GM12878 (cell line): ENCODE data around the gene DNTTIP2. TPM values are rescaled to one million over a fixed set of nuclear protein-coding genes. Genes with fewer than 3 reads are reported as not detected.
A peak's percentile ranks its signal among the peaks of the same experiment; 100 is the strongest.
"Not testable (repeated sequence)": the region's sequence is repeated elsewhere in the genome, so short reads cannot be mapped to it uniquely, and the experiment has no call there.

Experiments
- ATAC-seq: fragments of 200-7000 bp; cut with Tn5 transposase; 3 replicates; pipeline ENCODE4 v1.9.1; 2020; ENCODE audit warnings: mild to moderate bottlenecking, moderate library complexity
- BruUV-seq: library from RNA; stranded (reverse); fragments of 400-500 nt; replicated peaks from 2 replicates; lab custom pipeline; 2021; lab: Mats Ljungman, UMichigan
- CTCF ChIA-PET: fragments of 300-600 bp; sonication (Branson Sonifier 250); formaldehyde crosslinking; extraction: SDS; loops from one replicate; lab custom pipeline; 2021; ENCODE audit warnings: inconsistent platforms; lab: Yijun Ruan, JAX
- POLR2A ChIA-PET: fragments of 350-600 bp; formaldehyde crosslinking; extraction: SDS; loops from one replicate; lab custom pipeline; 2021; ENCODE audit warnings: inconsistent platforms; lab: Charles Lee
- RAD21 ChIA-PET: fragments of 300-600 bp; sonication (Branson Sonifier 250); formaldehyde crosslinking; loops from one replicate; lab custom pipeline; 2023; ENCODE audit warnings: antibody characterized with exemption; ENCODE audit not compliant: unreplicated experiment; lab: Charles Lee
- SMC1A ChIA-PET: fragments of 300-600 bp; sonication (Branson Sonifier 250); formaldehyde crosslinking; loops from one replicate; lab custom pipeline; 2023; ENCODE audit not compliant: unreplicated experiment, uncharacterized antibody; lab: Charles Lee
- DNase-seq: peaks from one replicate; pipeline ENCODE4 v3.0.0-alpha.2; 2011; ENCODE audit warnings: low read depth, low spot score
- FAIRE-seq: peaks from 3 replicates; lab custom pipeline; 2011; peaks lifted over from hg19 to GRCh38; lab: Jason Lieb, UNC
- H2AFZ ChIP-seq: 2 replicates; pipeline ENCODE4 v1.6.0; 2011; ENCODE audit warnings: low read depth, low read length, control low read depth; ENCODE audit not compliant: control insufficient read depth
- H3K27ac ChIP-seq: 2 replicates; pipeline ENCODE4 v1.5.1; 2011; ENCODE audit warnings: control low read depth; ENCODE audit not compliant: control insufficient read depth, insufficient read depth
- H3K27me3 ChIP-seq, 2 experiments: replicated peaks in 1 of 2; 2 replicates each; pipeline versions ENCODE4 v1.6.0 to v1.6.1; 2011; ENCODE audit warnings: low read length in 1 of 2; ENCODE audit not compliant: control insufficient read depth in 2 of 2, insufficient read depth in 2 of 2
- H3K36me3 ChIP-seq, 2 experiments: 2 replicates each; pipeline ENCODE4 v1.5.1; 2011; ENCODE audit warnings: low read length in 1 of 2; ENCODE audit not compliant: control insufficient read depth in 2 of 2, insufficient read depth in 2 of 2
- H3K4me1 ChIP-seq: 2 replicates; pipeline ENCODE4 v1.6.1; 2011; ENCODE audit warnings: mild to moderate bottlenecking, low read length, moderate library complexity, mixed read lengths; ENCODE audit not compliant: control insufficient read depth, insufficient read depth
- H3K4me2 ChIP-seq: 2 replicates; pipeline ENCODE4 v1.6.0; 2011; ENCODE audit warnings: control low read depth; ENCODE audit not compliant: control insufficient read depth, insufficient read depth
- H3K4me3 ChIP-seq: fragments of 200-600 bp; sonication (generic); 2 replicates; pipeline ENCODE4 v1.5.1; 2016
- H3K79me2 ChIP-seq: 2 replicates; pipeline ENCODE4 v1.6.0; 2011; ENCODE audit warnings: low read length; ENCODE audit not compliant: control insufficient read depth, insufficient read depth
- H3K9ac ChIP-seq: 2 replicates; pipeline ENCODE4 v1.8.0; 2011; ENCODE audit warnings: low read length, control low read depth, mixed read lengths; ENCODE audit not compliant: control insufficient read depth, insufficient read depth
- H3K9me3 ChIP-seq: replicated peaks from 3 replicates; pipeline ENCODE4 v1.5.1; 2011; ENCODE audit warnings: mild to moderate bottlenecking, low read length; ENCODE audit not compliant: control insufficient read depth, insufficient read depth
- H4K20me1 ChIP-seq: 2 replicates; pipeline ENCODE4 v1.6.0; 2011; ENCODE audit not compliant: control insufficient read depth, insufficient read depth
- JUNB ChIP-seq: IDR thresholded peaks from 2 replicates; pipeline ENCODE4 v1.6.1; 2016; ENCODE audit warnings: antibody characterized with exemption, mild to moderate bottlenecking
- MEF2A ChIP-seq: IDR thresholded peaks from 2 replicates; pipeline ENCODE4 v1.6.1; 2011; ENCODE audit warnings: low read depth, mild to moderate bottlenecking, low read length, moderate library complexity; ENCODE audit not compliant: insufficient read depth
- RAD21 ChIP-seq: IDR thresholded peaks from 2 replicates; pipeline ENCODE4 v1.6.1; 2011; ENCODE audit warnings: mild to moderate bottlenecking, low read depth, low read length, moderate library complexity; ENCODE audit not compliant: insufficient read depth
- SMC3 ChIP-seq: IDR thresholded peaks from 2 replicates; pipeline ENCODE4 v1.6.1; 2011; ENCODE audit warnings: low read length, improper control_type of control experiment, borderline replicate concordance
- WGBS: methylation state at CpG from one replicate; pipeline ENCODE4 v1.1.6; 2016; ENCODE audit warnings: low lambda C conversion rate; ENCODE audit not compliant: insufficient replicate concordance, insufficient coverage; ENCODE audit errors: missing lambda C conversion rate; 5-methylcytosine and 5-hydroxymethylcytosine counted together
- in situ Hi-C: fragments of 300-500 bp; cut with MboI; formaldehyde crosslinking; loops from 9 replicates; pipeline ENCODE4 v1.14.3; 2018; ENCODE audit warnings: mixed read lengths
- intact Hi-C: fragments of 100-400 bp; cut with micrococcal nuclease; formaldehyde crosslinking; loops from one replicate; pipeline ENCODE4 v1.14.2; 2022; ENCODE audit not compliant: unreplicated experiment
- polyA plus RNA-seq, 11 experiments: library from polyadenylated mRNA; depleted of rRNA in 4 of 11; unstranded in 6 of 11; stranded (reverse) in 5 of 11; fragments of >200 nt; fragmentation: Nextera tagmentation in 4 of 11; fragmentation: Illumina TruSeq in 1 of 11; extraction: Ambion mirVana in 4 of 11; extraction: Trizol in 1 of 11; gene quantifications; 1 replicate in 1 of 11; 2 replicates in 10 of 11; pipeline versions ENCODE4 v1.2.1 to v1.2.3, GENCODE V29; 2011 to 2016; ENCODE audit warnings: inconsistent platforms in 2 of 11, missing spikeins in 2 of 11, low read depth in 1 of 11
- total RNA-seq, 4 experiments: library from RNA; depleted of rRNA in 3 of 4; stranded (reverse); fragments of >200 nt in 3 of 4; fragmentation: Illumina TruSeq in 1 of 4; extraction: Trizol in 1 of 4; gene quantifications; 2 replicates each; pipeline versions ENCODE4 v1.2.1 to v1.2.3, GENCODE V29; 2013 to 2021
- TF ChIP-seq, protein P1 (sequence below), 3 experiments: IDR thresholded peaks in 2 of 3; conservative IDR thresholded peaks in 1 of 3; 2 replicates each; pipeline ENCODE4 v1.5.1; 2011; ENCODE audit warnings: low read depth in 3 of 3, low read length in 3 of 3, mild to moderate bottlenecking in 3 of 3, control low read depth in 2 of 3, moderate library complexity in 2 of 3, inconsistent platforms in 1 of 3, mixed read lengths in 1 of 3; ENCODE audit not compliant: control insufficient read depth in 2 of 3, insufficient read depth in 1 of 3; ENCODE audit errors: extremely low read depth in 1 of 3

The DNTTIP2 gene
- total and polyA plus RNA-seq, 10 of the 15 experiments (the other 5 are each of a cell fraction or from before 2014, with no cell fraction given): 34.3 to 99.2 (median 74.9) TPM

DNA sequence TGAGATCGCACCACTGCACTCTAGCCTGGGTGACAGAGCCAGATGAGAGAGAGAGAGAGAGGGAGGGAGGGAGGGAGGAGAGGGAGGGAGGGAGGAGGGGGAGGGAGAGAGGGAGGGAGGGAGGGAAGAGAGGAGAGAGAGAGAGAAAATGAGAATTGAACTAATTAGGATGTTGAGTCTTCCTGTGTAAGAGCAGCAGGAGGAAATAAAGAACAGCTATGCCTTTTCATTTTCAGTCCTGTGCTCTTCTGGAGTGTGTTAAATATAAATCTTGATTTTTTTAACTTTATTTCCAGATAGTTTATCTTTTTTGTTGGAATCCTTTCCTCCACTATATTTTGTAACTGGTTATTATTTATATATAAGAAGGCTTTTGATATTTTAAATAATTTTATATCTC is 27.1 kb downstream of the DNTTIP2 start (continued):
- no peak for TF ChIP-seq JUNB
- TF ChIP-seq, all 136 proteins: peak for 0

DNA sequence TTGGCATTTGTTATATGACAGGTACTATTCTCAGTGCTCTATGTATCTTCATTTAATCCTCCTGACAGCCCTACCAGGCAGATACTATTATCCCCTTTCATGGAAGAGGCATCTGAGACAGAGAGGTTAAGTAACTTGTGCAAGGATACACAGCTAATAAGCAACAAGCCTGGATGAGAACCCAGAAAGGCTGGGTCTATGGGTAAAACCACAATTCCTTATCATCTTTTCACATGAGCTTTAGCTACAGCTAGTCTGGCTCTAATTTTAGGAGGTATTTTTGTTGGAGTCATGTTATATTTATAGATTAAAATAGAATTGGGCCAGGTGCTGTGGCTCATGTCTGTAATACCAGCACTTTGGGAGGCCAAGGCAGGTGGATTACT is 27.7 kb downstream of the DNTTIP2 start:
- Histone ChIP-seq H3K4me1 (no peaks in the 10 kb centered on the region), H2AFZ (no peak overlapping the region), H3K79me2 (no peaks in the 10 kb centered on the region), H3K27me3 (no peaks in the 10 kb centered on the region), H3K9ac (no peak overlapping the region), H3K4me2 (no peak overlapping the region), H3K4me3 (no peak overlapping the region), H3K36me3 (no peaks in the 10 kb centered on the region), H4K20me1 (no peaks in the 10 kb centered on the region), H3K27ac (no peak overlapping the region), H3K9me3 (no peaks in the 10 kb centered on the region; the same call in 1 of the 3 replicates)
- ChIA-PET CTCF (interaction anchor here (0.7 to 5.0 kb wide), 9 partner anchors 11 to 549 kb away, joined by 3 to 28 read pairs (median 4); no protein-coding TSS in a partner anchor), RAD21 (interaction anchor here (0.8 to 1.5 kb wide), 5 partner anchors 37 to 547 kb away, joined by 3 to 4 read pairs (median 3); no protein-coding TSS in a partner anchor), POLR2A (no interaction called here), SMC1A (interaction anchor here (1.1 to 4.7 kb wide), 4 partner anchors 221 to 771 kb away, joined by 3 to 26 read pairs (median 6); no protein-coding TSS in a partner anchor)
- no peak for ATAC-seq
- intact Hi-C loops: no loop called here
- TF ChIP-seq MEF2A: no peak
- DNase-seq: no peak
- in situ Hi-C loops: no loop called here
- no TSS peak for BruUV-seq
- FAIRE-seq: no peak

DNA sequence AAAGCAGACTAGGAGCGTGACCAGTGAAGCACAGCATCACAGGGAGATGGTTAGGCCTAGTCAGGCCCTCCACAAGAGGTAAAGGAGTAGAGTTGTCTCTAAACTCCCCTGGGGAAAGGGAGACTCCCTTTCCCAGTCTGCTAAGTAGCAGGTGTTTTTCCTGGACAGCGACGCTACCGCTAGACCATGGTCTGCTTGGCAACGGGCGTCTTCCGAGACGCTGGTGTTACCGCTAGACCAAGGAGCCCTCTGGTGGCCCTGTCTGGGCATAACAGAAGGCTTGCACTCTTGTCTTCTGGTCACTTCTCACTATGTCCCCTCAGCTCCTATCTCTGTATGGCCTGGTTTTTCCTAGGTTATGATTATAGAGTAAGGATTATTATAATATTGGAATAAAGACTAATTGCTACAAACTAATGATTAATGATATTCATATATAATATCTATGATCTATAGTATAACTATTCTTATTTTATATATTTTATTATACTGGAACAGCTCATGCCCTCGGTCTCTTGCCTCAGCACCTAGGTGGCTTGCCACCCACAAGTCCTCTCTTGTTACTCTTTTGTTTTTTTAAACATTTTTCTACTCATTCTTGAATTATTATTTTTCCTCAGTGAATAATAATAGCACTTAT is 28.2 kb downstream of the DNTTIP2 start:
- H2AFZ ChIP-seq, H4K20me1 ChIP-seq, H3K4me3 ChIP-seq, intact Hi-C loops, DNase-seq, H3K36me3 ChIP-seq, H3K27me3 ChIP-seq, in situ Hi-C loops, H3K79me2 ChIP-seq, H3K4me1 ChIP-seq, BruUV-seq, POLR2A ChIA-PET, ATAC-seq, H3K9ac ChIP-seq, H3K9me3 ChIP-seq, H3K27ac ChIP-seq: not testable (repeated sequence)
- H3K4me2 ChIP-seq: 0 out of 2 replicates have a peak overlapping the region, but pooled peaks have one; percentile 59
- peak; percentile 23 for FAIRE-seq
- peak; percentile 26; the same call in 1 of the 2 replicates for TF ChIP-seq SMC3
- TF ChIP-seq, protein P1, sequence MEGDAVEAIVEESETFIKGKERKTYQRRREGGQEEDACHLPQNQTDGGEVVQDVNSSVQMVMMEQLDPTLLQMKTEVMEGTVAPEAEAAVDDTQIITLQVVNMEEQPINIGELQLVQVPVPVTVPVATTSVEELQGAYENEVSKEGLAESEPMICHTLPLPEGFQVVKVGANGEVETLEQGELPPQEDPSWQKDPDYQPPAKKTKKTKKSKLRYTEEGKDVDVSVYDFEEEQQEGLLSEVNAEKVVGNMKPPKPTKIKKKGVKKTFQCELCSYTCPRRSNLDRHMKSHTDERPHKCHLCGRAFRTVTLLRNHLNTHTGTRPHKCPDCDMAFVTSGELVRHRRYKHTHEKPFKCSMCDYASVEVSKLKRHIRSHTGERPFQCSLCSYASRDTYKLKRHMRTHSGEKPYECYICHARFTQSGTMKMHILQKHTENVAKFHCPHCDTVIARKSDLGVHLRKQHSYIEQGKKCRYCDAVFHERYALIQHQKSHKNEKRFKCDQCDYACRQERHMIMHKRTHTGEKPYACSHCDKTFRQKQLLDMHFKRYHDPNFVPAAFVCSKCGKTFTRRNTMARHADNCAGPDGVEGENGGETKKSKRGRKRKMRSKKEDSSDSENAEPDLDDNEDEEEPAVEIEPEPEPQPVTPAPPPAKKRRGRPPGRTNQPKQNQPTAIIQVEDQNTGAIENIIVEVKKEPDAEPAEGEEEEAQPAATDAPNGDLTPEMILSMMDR (IDR thresholded peaks at IDR 0.05 in 2 of 3, conservative IDR thresholded peaks at IDR 0.05 in 1 of 3; ENCODE audit: control insufficient read depth in 2 of 3, extremely low read depth in 1 of 3, insufficient read depth in 1 of 3, low read depth in 3 of 3, low read length in 3 of 3): peak in 2 of 3 experiments; percentile 39 to 61; a peak in 5 of 6 replicates
- TF ChIP-seq RAD21: peak; percentile 19; the same call in 1 of the 2 replicates
- ChIA-PET RAD21 (interaction anchor here (0.9 to 1.5 kb wide), 4 partner anchors 37 to 413 kb away, joined by 3 to 4 read pairs (median 3); no protein-coding TSS in a partner anchor), SMC1A (interaction anchor here (1.1 to 4.7 kb wide), 4 partner anchors 221 to 770 kb away, joined by 3 to 26 read pairs (median 6); no protein-coding TSS in a partner anchor), CTCF (interaction anchor here (0.6 to 5.0 kb wide), 11 partner anchors 10 to 770 kb away, joined by 3 to 28 read pairs (median 4); no protein-coding TSS in a partner anchor)
- 38% methylated on average over 10 of the region's 10 CpGs for WGBS
